ENCODE measurements around the gene CYP2W1. TPM values are rescaled to one million over a fixed set of nuclear protein-coding genes. Genes with fewer than 3 reads are reported as not detected.
"Not testable (repeated sequence)": the region's sequence is repeated elsewhere in the genome, so short reads cannot be mapped to it uniquely, and the experiment has no call there.

Gene CYP2W1
- polyA plus RNA-seq, 1 donor from 2014 or later: not detected

- no peak overlapping the region for H3K27ac Mint-ChIP-seq
- H3K9me3 Mint-ChIP-seq: no peaks in the 10 kb centered on the region
- H3K27me3 Mint-ChIP-seq: peaks cover 11% of the 10 kb centered on the region
Observed at GRCh38 chr7:990933-991728, 8.2 kb downstream of the CYP2W1 start.

DNA sequence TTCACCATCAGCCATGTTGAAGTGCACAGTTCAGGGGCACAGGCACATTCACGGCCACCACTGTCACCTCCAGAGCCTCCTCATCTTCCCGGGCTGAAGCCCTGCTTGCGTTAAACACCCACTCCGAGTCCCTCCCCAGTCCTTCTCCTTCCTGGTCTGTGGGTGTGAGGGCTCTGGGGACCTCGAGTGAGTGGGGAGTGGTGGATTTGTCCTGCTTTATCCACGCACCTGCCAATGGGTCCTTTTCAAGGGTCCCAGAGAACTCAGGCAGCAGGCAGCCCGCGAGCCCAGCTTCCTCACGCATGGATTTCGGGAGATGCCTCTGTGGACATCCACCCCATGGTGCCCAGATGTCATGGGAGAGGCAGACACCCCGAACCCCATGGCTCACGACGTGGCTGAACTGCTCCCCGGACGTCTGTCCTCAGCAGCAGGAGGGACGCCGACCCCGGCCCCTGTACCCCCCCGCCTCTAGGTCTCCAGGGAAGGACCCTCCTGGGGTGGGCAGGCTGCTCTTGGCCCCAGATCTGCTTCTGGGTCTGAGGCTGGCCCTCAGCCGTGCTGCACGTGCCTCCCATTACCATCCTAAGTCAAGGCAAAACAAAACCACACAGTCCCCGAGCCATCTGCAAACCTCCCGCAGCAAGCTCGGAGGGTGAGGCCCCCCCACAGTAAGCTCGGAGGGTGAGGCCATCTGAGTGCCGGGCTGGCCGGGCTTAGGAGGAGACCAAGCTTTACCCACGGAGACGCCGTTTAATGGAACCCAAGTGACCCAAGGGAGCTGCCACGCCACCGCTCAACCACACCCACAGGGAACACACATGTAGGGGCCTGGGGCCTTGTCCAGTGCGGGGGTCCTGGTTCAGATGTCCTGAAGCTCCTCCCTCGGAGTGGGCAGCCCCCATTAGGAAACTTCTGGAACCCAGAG, 9.0 kb downstream of the CYP2W1 start:
- Mint-ChIP-seq H3K9me3 (no peaks in the 10 kb centered on the region), H3K27me3 (peaks cover 5% of the 10 kb centered on the region), H3K4me1 (peaks cover 3 to 6% (median 3%) of the 10 kb centered on the region in 3 donors), H3K4me3 (no peak overlapping the region), H3K36me3 (peaks cover 2% of the 10 kb centered on the region), H3K27ac (no peak overlapping the region)

More at GRCh38 chr7:990933-991728, 8.2 kb downstream of the CYP2W1 start:
- H3K4me1 Mint-ChIP-seq: peaks cover 3 to 6% (median 3%) of the 10 kb centered on the region in 3 donors
- H3K4me3 Mint-ChIP-seq: no peak overlapping the region
- H3K36me3 Mint-ChIP-seq: peaks cover 2% of the 10 kb centered on the region

DNA sequence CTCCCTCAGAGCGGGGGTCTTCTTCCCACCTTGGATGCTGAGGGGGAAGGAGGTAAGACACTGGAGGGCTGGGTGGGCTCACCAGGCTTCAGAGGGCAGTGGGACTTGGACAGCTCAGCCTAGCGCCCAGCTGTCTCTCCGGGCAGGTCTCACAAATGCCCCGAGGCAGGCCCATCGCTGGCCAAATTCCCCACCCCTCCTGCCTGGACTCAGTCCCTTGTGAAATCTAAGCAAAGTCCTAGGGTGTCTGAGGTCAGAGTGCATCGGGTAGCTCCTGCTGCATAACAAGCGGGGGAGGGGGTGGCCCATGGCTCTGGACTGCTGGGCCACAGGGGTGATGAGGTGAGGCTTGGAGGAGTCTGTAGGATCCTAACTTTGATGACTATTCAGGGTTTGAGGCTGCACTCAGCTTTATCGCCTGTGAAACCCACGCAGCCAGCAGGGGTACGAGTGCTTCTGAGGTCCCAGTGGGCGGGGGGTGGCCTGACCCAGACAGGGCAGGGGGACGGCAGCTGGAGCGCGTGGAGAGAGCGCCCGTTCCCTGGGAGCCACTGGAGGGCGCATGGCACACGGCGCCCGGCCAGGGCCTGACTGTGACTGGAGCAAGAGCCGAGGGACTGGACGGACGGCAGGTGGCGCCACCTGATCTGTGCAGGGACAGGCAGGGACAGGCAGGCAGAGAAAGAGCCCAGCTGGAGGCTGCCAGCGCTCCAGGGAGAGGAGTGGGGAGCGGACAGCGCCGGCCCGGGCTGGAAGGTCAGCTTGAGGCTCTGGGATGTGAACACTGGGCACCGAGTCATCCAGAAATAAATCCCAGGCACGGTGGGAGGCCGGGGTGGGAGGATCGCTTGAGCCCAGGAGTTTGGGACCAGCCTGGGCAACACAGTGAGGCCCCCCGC, 10.0 kb downstream of the CYP2W1 start:
- peak overlapping the region in 1 of 4 donors; percentile 52 for H3K4me3 Mint-ChIP-seq

GRCh38 chr7:994592-995308, 11.8 kb downstream of the CYP2W1 start:
- H3K27me3 Mint-ChIP-seq: peaks cover 5% of the 10 kb centered on the region
- no peaks in the 10 kb centered on the region for H3K9me3 Mint-ChIP-seq
- H3K36me3 Mint-ChIP-seq: peaks cover 2% of the 10 kb centered on the region
- peak overlapping the region in 2 of 3 donors; percentile 39 to 77 for H3K27ac Mint-ChIP-seq
- H3K4me3 Mint-ChIP-seq: peak overlapping the region in 1 of 4 donors; percentile 65
- H3K4me1 Mint-ChIP-seq: peaks cover 3 to 8% (median 5%) of the 10 kb centered on the region in 3 donors

More for the DNA sequence above, 10.0 kb downstream of the CYP2W1 start:
- Mint-ChIP-seq H3K36me3 (peaks cover 2% of the 10 kb centered on the region), H3K27me3 (peaks cover 5% of the 10 kb centered on the region), H3K27ac (peak overlapping the region in 2 of 3 donors; percentile 73 to 79), H3K9me3 (no peaks in the 10 kb centered on the region), H3K4me1 (peaks cover 3 to 6% (median 3%) of the 10 kb centered on the region in 3 donors)

- peaks cover 5% of the 10 kb centered on the region for H3K27me3 Mint-ChIP-seq
- H3K27ac Mint-ChIP-seq: no peak overlapping the region
- H3K4me1 Mint-ChIP-seq: peaks cover 3 to 13% (median 11%) of the 10 kb centered on the region in 3 donors
- H3K36me3 Mint-ChIP-seq: peaks cover 2% of the 10 kb centered on the region
- H3K9me3 Mint-ChIP-seq: no peaks in the 10 kb centered on the region
- no peak overlapping the region for H3K4me3 Mint-ChIP-seq
Observed at GRCh38 chr7:995571-995970, 12.6 kb downstream of the CYP2W1 start.

- Mint-ChIP-seq H3K9me3 (no peaks in the 10 kb centered on the region), H3K27ac (peak overlapping the region in 1 of 3 donors; percentile 21), H3K36me3 (peaks cover 2% of the 10 kb centered on the region), H3K27me3 (peaks cover 4% of the 10 kb centered on the region), H3K4me1 (peaks cover 3 to 16% (median 15%) of the 10 kb centered on the region in 3 donors), H3K4me3 (no peak overlapping the region)
Observed at GRCh38 chr7:996079-996872, 13.3 kb downstream of the CYP2W1 start.

DNA sequence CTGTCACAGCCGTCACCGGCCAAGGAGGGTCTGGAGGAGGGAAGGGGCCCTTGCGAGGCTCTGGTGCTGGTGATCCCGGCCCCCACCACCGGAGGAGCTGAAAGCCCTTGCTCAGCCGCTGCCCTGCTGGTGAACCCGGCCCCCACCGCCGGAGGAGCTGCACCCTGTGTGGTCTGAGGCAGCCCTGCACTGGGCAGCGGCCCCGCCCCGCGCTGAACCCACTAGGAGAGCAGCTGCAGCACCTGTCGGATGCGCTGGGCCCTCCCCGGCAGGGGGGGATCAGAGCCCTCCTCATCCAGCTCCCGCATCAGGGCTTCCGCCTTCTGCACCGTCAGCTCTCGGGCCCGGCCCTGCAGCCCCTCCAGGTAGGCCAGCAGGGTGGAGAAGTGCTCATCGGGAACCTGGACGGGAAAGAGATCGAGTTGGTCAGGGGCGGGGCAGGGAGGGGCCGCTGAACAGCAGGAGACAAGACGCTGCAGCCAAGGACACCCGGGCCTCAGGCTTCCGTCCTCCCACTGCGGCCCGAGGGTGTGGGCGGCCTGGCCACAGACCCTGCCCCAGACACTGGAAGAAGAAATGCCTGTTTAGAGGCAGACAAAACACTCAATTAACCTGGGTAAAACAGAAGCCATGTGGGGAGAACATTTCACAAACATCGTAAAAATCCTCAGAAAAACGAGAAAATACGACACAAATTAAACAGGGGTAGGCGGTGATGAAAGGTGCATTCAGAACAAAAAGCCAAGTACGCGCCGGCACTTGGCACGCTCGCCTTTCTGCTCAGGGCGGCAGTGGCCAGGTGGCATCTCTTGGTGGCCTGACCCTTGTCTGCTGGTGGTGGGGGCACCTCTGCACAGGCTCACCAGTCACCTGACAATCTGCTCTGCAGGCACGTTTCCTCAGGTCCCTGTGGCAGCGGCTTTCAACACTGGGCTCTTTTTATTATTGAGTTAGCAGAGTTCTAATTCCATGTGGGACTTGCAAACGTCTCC, 14.7 kb downstream of the CYP2W1 start:
- peaks cover 3 to 16% (median 15%) of the 10 kb centered on the region in 3 donors for H3K4me1 Mint-ChIP-seq
- peaks cover 4% of the 10 kb centered on the region for H3K27me3 Mint-ChIP-seq
- no peak overlapping the region for H3K4me3 Mint-ChIP-seq
- peaks cover 2% of the 10 kb centered on the region for H3K36me3 Mint-ChIP-seq
- H3K9me3 Mint-ChIP-seq: no peaks in the 10 kb centered on the region
- H3K27ac Mint-ChIP-seq: peak overlapping the region in 2 of 3 donors; percentile 31 to 39

DNA sequence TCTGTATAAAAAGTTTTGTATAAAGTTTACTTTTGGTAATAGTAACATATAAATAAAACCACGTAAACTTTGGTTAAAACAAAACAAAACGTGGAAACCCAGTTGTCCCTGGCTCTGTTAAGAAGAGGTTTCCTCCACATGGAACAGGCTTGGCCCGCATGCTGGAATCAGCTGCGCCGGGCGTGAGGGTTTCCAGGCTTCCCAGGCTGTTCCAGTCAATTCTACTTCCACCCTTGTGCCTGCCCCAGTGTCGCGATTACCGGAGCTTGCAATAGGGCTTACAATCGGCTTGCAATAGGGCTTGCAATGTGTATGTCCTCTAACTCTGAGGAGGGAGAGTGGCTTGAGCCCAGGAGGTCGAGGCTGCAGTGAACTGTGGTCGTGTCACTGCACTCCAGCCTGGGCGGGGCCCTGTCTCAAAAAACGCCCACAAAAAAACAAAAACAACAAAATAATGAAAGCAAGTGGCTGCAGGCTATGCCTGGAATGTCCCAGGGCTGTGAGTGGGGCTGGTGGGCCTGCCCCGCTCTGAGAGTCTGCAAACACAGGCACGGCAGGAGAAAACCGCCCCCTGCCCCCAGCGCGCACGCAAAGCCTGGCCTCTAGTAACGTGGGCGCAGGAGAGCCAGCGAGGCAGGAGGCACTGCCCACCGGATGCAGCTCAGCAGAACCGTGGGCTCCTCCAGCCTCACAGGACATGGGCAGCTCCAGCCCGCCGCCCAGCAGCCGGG, 16.3 kb downstream of the CYP2W1 start:
- Mint-ChIP-seq H3K27ac (peak overlapping the region in 2 of 3 donors; percentile 75 to 85), H3K36me3 (peaks cover 2% of the 10 kb centered on the region), H3K4me1 (peaks cover 0 to 16% (median 15%) of the 10 kb centered on the region in 3 donors), H3K4me3 (peak overlapping the region in 2 of 4 donors; percentile 45 to 48), H3K9me3 (no peaks in the 10 kb centered on the region), H3K27me3 (no peaks in the 10 kb centered on the region)

GRCh38 chr7:999941-1000935, 17.3 kb downstream of the CYP2W1 start:
- Mint-ChIP-seq H3K4me1 (peaks cover 0 to 15% (median 12%) of the 10 kb centered on the region in 3 donors), H3K36me3 (no peaks in the 10 kb centered on the region), H3K27ac (peak overlapping the region; percentile 75 to 88 (median 85)), H3K27me3 (no peaks in the 10 kb centered on the region), H3K4me3 (peak overlapping the region; percentile 38 to 87 (median 63)), H3K9me3 (no peaks in the 10 kb centered on the region)

DNA sequence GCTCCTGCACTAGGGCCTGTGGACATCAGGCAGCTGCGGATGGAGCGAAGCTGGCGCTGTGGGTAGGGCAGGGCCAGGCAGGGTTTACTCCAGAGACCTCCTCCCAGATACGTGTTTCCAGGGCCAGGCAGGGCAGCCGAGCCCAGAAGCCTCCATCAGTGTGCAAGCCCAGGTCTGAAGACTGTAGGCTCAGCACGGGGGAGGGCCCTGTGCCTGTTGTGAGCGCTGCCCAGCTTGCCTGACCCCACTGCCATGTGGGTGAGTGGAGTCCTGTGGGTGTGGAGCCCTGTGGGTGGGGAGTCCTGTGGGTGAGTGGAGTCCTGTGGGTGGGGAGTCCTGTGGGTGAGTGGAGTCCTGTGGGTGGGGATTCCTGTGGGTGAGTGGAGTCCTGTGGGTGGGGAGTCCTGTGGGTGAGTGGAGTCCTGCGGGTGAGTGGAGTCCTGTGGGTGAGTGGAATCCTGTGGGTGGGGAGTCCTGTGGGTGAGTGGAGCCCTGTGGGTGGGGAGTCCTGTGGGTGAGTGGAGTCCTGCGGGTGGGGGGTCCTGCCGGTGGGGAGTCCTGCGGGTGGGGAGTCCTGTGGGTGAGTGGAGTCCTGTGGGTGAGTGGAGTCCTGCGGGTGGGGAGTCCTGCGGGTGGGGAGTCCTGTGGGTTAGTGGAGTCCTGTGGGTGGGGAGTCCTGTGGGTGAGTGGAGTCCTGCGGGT, 18.2 kb downstream of the CYP2W1 start:
- not testable (repeated sequence) for H3K36me3 Mint-ChIP-seq, H3K27me3 Mint-ChIP-seq, H3K9me3 Mint-ChIP-seq
- Mint-ChIP-seq H3K27ac (peak overlapping the region in 1 of 3 donors; percentile 85), H3K4me1 (peaks cover 0 to 15% (median 12%) of the 10 kb centered on the region in 3 donors), H3K4me3 (peak overlapping the region in 1 of 4 donors; percentile 23)
